Smooth muscle cell (in vitro differentiated cells): ENCODE measurements around the gene NAIF1. TPM values are rescaled to one million over a fixed set of nuclear protein-coding genes. Genes with fewer than 3 reads are reported as not detected.

Source experiments
- DNase-seq: peaks from one replicate; lab custom pipeline; 2025; ENCODE audit not compliant: unreplicated experiment; lab: John Stamatoyannopoulos, UW
- H2AFZ ChIP-seq: fragments of 200-600 bp; sonication (generic); 2 replicates; pipeline ENCODE4 v1.6.0; 2016; ENCODE audit warnings: antibody characterized with exemption, low read depth, mild to moderate bottlenecking
- H3F3A ChIP-seq: fragments of 200-600 bp; sonication (generic); 2 replicates; pipeline ENCODE4 v1.6.0; 2017; ENCODE audit warnings: antibody characterized with exemption, low read depth
- H3K27ac ChIP-seq: fragments of 200-600 bp; sonication (generic); 2 replicates; pipeline ENCODE4 v1.5.1; 2016; ENCODE audit warnings: low read depth, mild to moderate bottlenecking
- H3K27me3 ChIP-seq: fragments of 200-600 bp; sonication (generic); 2 replicates; pipeline ENCODE4 v1.6.1; 2016; ENCODE audit warnings: low read depth, mild to moderate bottlenecking
- H3K36me3 ChIP-seq: fragments of 200-600 bp; sonication (generic); 2 replicates; pipeline ENCODE4 v1.5.1; 2016; ENCODE audit warnings: low read depth
- H3K4me1 ChIP-seq: fragments of 200-600 bp; sonication (generic); 2 replicates; pipeline ENCODE4 v1.5.1; 2016; ENCODE audit warnings: low read depth
- H3K4me2 ChIP-seq: fragments of 200-600 bp; sonication (generic); 2 replicates; pipeline ENCODE4 v1.6.0; 2016; ENCODE audit warnings: mild to moderate bottlenecking
- H3K4me3 ChIP-seq: fragments of 200-600 bp; sonication (generic); 2 replicates; pipeline ENCODE4 v1.5.1; 2016; ENCODE audit warnings: mild to moderate bottlenecking
- H3K79me2 ChIP-seq: fragments of 200-600 bp; sonication (generic); 2 replicates; pipeline ENCODE4 v1.6.0; 2016; ENCODE audit warnings: low read depth, mild to moderate bottlenecking
- H3K9ac ChIP-seq: fragments of 200-600 bp; sonication (generic); 2 replicates; pipeline ENCODE4 v1.6.0; 2016; ENCODE audit warnings: low read depth
- H3K9me3 ChIP-seq: fragments of 200-600 bp; sonication (generic); replicated peaks from 2 replicates; pipeline ENCODE4 v1.5.1; 2016; ENCODE audit warnings: low read depth
- H4K20me1 ChIP-seq: fragments of 200-600 bp; sonication (generic); 2 replicates; pipeline ENCODE4 v1.6.0; 2016; ENCODE audit warnings: low read depth
- CTCF ChIP-seq: fragments of 200-600 bp; sonication (generic); IDR thresholded peaks from 2 replicates; pipeline ENCODE4 v1.5.1; 2017; ENCODE audit warnings: borderline replicate concordance, mild to moderate bottlenecking, antibody characterized with exemption; ENCODE audit not compliant: insufficient read depth, poor library complexity, severe bottlenecking
- WGBS: methylation state at CpG from one replicate; pipeline ENCODE4 v1.1.7; 2016; ENCODE audit warnings: low lambda C conversion rate; 5-methylcytosine and 5-hydroxymethylcytosine counted together
- polyA plus RNA-seq: library from polyadenylated mRNA; unstranded; fragments of >200 nt; fragmentation: Nextera tagmentation; extraction: Ambion mirVana; gene quantifications from 2 replicates; pipeline ENCODE4 v1.2.1, GENCODE V29; 2016
- total RNA-seq: library from RNA; depleted of rRNA; stranded (reverse); fragments of >200 nt; gene quantifications from 2 replicates; pipeline ENCODE4 v1.2.3, GENCODE V29; 2014

The NAIF1 gene
- total and polyA plus RNA-seq, 2 experiments from 2014 or later = 3.8 to 6.7 TPM

- peaks cover 43% of the 10 kb centered on the region for H3K79me2 ChIP-seq
- peak overlapping the region; percentile 20 for H3K27ac ChIP-seq
- H3K9me3 ChIP-seq = no peaks in the 10 kb centered on the region
- H4K20me1 ChIP-seq = peaks cover 55% of the 10 kb centered on the region
- no peaks in the 10 kb centered on the region for H3K36me3 ChIP-seq
- 33% methylated on average over 11 of the region's 11 CpGs for WGBS
- no peak overlapping the region for H3K4me3 ChIP-seq
- TF ChIP-seq CTCF = no peak
- DNase-seq = no peak
- peaks cover 25% of the 10 kb centered on the region for H3K4me1 ChIP-seq
- H3F3A ChIP-seq = peaks cover 46% of the 10 kb centered on the region
- peak overlapping the region; percentile 65 for H3K4me2 ChIP-seq
- H3K9ac ChIP-seq = no peak overlapping the region
- H3K27me3 ChIP-seq = no peaks in the 10 kb centered on the region
- no peak overlapping the region for H2AFZ ChIP-seq
These were observed 11.6 kb upstream of the NAIF1 start for GRCh38 chr9:128078504-128079434.

GRCh38 chr9:128077847-128078503 is 10.9 kb upstream of the NAIF1 start:
- H3K36me3 ChIP-seq = no peaks in the 10 kb centered on the region
- H3K4me1 ChIP-seq = peaks cover 30% of the 10 kb centered on the region
- peaks cover 50% of the 10 kb centered on the region for H3K79me2 ChIP-seq
- no peak for DNase-seq
- no peak overlapping the region for H3K27ac ChIP-seq
- 97% methylated on average over 7 of the region's 7 CpGs for WGBS
- H3K4me2 ChIP-seq = peak overlapping the region; percentile 65
- TF ChIP-seq CTCF = no peak
- peaks cover 53% of the 10 kb centered on the region for H4K20me1 ChIP-seq
- no peaks in the 10 kb centered on the region for H3K27me3 ChIP-seq
- H3F3A ChIP-seq = peaks cover 52% of the 10 kb centered on the region
- H2AFZ ChIP-seq = no peak overlapping the region
- H3K4me3 ChIP-seq = no peak overlapping the region
- no peak overlapping the region for H3K9ac ChIP-seq
- H3K9me3 ChIP-seq = no peaks in the 10 kb centered on the region

GRCh38 chr9:128073253-128073886 is 6.2 kb upstream of the NAIF1 start:
- H3K79me2 ChIP-seq = peaks cover 77% of the 10 kb centered on the region
- H3K27me3 ChIP-seq = no peaks in the 10 kb centered on the region
- H4K20me1 ChIP-seq = peaks cover 29% of the 10 kb centered on the region
- no peak for DNase-seq
- H3K27ac ChIP-seq = peak overlapping the region; percentile 76
- H3K9ac ChIP-seq = no peak overlapping the region
- H3K4me3 ChIP-seq = no peak overlapping the region
- H3K9me3 ChIP-seq = no peaks in the 10 kb centered on the region
- H3K4me2 ChIP-seq = peak overlapping the region; percentile 76
- peaks cover 23% of the 10 kb centered on the region for H3K4me1 ChIP-seq
- WGBS = 81% methylated on average over 7 of the region's 7 CpGs
- H2AFZ ChIP-seq = no peak overlapping the region
- no peak for TF ChIP-seq CTCF
- peaks cover 24% of the 10 kb centered on the region for H3F3A ChIP-seq
- no peaks in the 10 kb centered on the region for H3K36me3 ChIP-seq
